Measurements from ENCODE around the gene MAML3.

The MAML3 gene

GRCh38 chr4:139749338-139749737, 404.6 kb downstream of the MAML3 start:
- H3K27ac ChIP-seq (ENCODE audit: low read depth, low read length), result no peak overlapping the region
- no peaks in the 10 kb centered on the region for H4K20me1 ChIP-seq (ENCODE audit: control insufficient read depth, insufficient read depth, low read depth, low read length)
- H3F3A ChIP-seq (ENCODE audit: control insufficient read depth, insufficient read depth), result no peaks in the 10 kb centered on the region
- H3K79me2 ChIP-seq (ENCODE audit: control insufficient read depth, low read length), result no peaks in the 10 kb centered on the region
- TF ChIP-seq CTCF (IDR thresholded peaks at IDR 0.05; ENCODE audit: low read depth, low read length, poor library complexity, severe bottlenecking) (no peak), EZH2phosphoT487 (IDR thresholded peaks at IDR 0.05; ENCODE audit: borderline replicate concordance, low read length) (no peak)
- no peak overlapping the region for H3K4me2 ChIP-seq (ENCODE audit: low read length)
- H3K4me3 ChIP-seq (ENCODE audit: low read length), result no peak overlapping the region
- H3K4me1 ChIP-seq (ENCODE audit: control insufficient read depth, low read length), result no peaks in the 10 kb centered on the region
- no peaks in the 10 kb centered on the region for H3K27me3 ChIP-seq (ENCODE audit: control insufficient read depth, low read length)
- H3K9me3 ChIP-seq (ENCODE audit: control insufficient read depth, insufficient read depth, low read length), result no peaks in the 10 kb centered on the region
- H3K36me3 ChIP-seq (ENCODE audit: control insufficient read depth, low read length), result no peaks in the 10 kb centered on the region
- no peaks in the 10 kb centered on the region for H3K9me2 ChIP-seq (replicated peaks; ENCODE audit: control insufficient read depth, low read length)

GRCh38 chr4:139746431-139747171, 407.4 kb downstream of the MAML3 start:
- Histone ChIP-seq H3K79me2 (ENCODE audit: control insufficient read depth, low read length) (no peaks in the 10 kb centered on the region), H3K4me3 (ENCODE audit: low read length) (no peak overlapping the region), H3K9me3 (ENCODE audit: control insufficient read depth, insufficient read depth, low read length) (no peaks in the 10 kb centered on the region), H3K36me3 (ENCODE audit: control insufficient read depth, low read length) (no peaks in the 10 kb centered on the region), H3K9me2 (replicated peaks; ENCODE audit: control insufficient read depth, low read length) (no peaks in the 10 kb centered on the region), H4K20me1 (ENCODE audit: control insufficient read depth, insufficient read depth, low read depth, low read length) (no peaks in the 10 kb centered on the region), H3K27ac (ENCODE audit: low read depth, low read length) (no peak overlapping the region), H3F3A (ENCODE audit: control insufficient read depth, insufficient read depth) (no peaks in the 10 kb centered on the region), H3K27me3 (ENCODE audit: control insufficient read depth, low read length) (no peaks in the 10 kb centered on the region), H3K4me2 (ENCODE audit: low read length) (no peak overlapping the region), H3K4me1 (ENCODE audit: control insufficient read depth, low read length) (no peaks in the 10 kb centered on the region)
- no peak for TF ChIP-seq CTCF (IDR thresholded peaks at IDR 0.05; ENCODE audit: low read depth, low read length, poor library complexity, severe bottlenecking)

- no peaks in the 10 kb centered on the region for H3K36me3 ChIP-seq (ENCODE audit: control insufficient read depth, low read length)
- no peaks in the 10 kb centered on the region for H4K20me1 ChIP-seq (ENCODE audit: control insufficient read depth, insufficient read depth, low read depth, low read length)
- H3K27me3 ChIP-seq (ENCODE audit: control insufficient read depth, low read length), result no peaks in the 10 kb centered on the region
- TF ChIP-seq CTCF (IDR thresholded peaks at IDR 0.05; ENCODE audit: low read depth, low read length, poor library complexity, severe bottlenecking), result no peak
- TF ChIP-seq EZH2phosphoT487 (IDR thresholded peaks at IDR 0.05; ENCODE audit: borderline replicate concordance, low read length), result no peak
- H3K4me3 ChIP-seq (ENCODE audit: low read length), result no peak overlapping the region
- no peaks in the 10 kb centered on the region for H3K9me3 ChIP-seq (ENCODE audit: control insufficient read depth, insufficient read depth, low read length)
- H3K79me2 ChIP-seq (ENCODE audit: control insufficient read depth, low read length), result no peaks in the 10 kb centered on the region
- H3K27ac ChIP-seq (ENCODE audit: low read depth, low read length), result no peak overlapping the region
- no peaks in the 10 kb centered on the region for H3F3A ChIP-seq (ENCODE audit: control insufficient read depth, insufficient read depth)
- no peak overlapping the region for H3K4me2 ChIP-seq (ENCODE audit: low read length)
- H3K9me2 ChIP-seq (replicated peaks; ENCODE audit: control insufficient read depth, low read length), result no peaks in the 10 kb centered on the region
- H3K4me1 ChIP-seq (ENCODE audit: control insufficient read depth, low read length), result no peaks in the 10 kb centered on the region
Observed at GRCh38 chr4:139745111-139745639, 408.8 kb downstream of the MAML3 start.

Data from DOHH2 (cell line).